GM13976 (cell line): ENCODE data around the gene HPDL.
"Not testable (repeated sequence)": the region's sequence is repeated elsewhere in the genome, so short reads cannot be mapped to it uniquely, and the experiment has no call there.

Experiments used
- DNase-seq: peaks from one replicate; pipeline ENCODE4 v3.0.0; 2012; ENCODE audit warnings: low spot score
- in situ Hi-C: fragments of 300-500 bp; cut with MboI; formaldehyde crosslinking; loops from one replicate; pipeline ENCODE4 v1.12.0; 2022; ENCODE audit warnings: low sequenced_read_pairs, mixed read lengths, inconsistent platforms; ENCODE audit not compliant: unreplicated experiment
- TF ChIP-seq, protein P1 (sequence below): IDR thresholded peaks from 2 replicates; pipeline ENCODE4 v1.5.1; 2012; ENCODE audit warnings: borderline replicate concordance, mild to moderate bottlenecking; ENCODE audit not compliant: insufficient read depth; ENCODE audit errors: extremely low read depth, missing control alignments, control extremely low read depth

Gene HPDL

DNA sequence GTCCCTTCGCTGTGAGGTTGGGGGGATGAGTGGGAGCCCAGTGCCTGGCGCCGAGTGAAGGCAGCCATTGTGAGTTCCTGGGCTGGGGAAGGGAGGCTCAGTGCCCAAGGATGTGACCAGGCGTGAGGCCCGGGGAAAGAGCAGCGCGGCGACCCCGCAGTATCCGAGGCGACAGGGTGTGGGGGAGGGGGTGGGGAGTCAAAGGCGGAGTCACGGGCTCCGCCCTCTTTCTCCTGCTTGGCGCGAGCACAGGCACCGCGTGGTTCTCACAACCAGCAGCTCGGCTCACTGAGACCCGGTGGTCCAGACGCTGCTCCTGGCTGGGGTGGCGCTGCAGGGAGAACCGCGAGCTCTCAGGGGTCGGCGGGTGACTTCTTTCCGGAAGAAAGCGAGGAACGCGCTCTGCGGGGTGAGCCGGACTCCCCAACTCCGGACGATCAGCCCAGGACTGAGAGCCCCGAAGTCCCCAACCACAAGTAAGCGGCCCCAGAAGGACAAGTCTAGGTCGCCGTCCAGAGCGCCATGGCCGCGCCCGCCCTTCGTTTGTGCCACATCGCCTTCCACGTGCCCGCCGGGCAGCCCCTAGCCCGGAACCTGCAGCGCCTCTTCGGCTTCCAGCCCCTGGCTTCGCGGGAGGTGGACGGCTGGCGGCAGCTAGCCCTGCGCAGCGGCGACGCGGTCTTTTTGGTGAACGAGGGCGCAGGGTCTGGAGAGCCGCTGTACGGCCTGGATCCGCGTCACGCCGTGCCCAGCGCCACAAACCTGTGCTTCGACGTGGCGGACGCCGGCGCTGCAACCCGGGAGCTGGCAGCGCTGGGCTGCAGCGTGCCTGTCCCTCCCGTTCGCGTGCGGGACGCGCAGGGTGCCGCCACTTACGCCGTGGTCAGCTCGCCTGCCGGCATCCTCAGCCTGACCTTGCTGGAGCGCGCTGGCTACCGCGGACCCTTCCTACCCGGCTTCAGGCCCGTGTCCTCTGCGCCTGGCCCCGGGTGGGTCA is at the start of gene HPDL:
HPDL (plus strand) TSS at position 269 of the 997 bp plus-strand sequence; CDS start at position 523, 254 bp downstream.
- DNase-seq, result peak; percentile 90
- TF ChIP-seq, protein P1, sequence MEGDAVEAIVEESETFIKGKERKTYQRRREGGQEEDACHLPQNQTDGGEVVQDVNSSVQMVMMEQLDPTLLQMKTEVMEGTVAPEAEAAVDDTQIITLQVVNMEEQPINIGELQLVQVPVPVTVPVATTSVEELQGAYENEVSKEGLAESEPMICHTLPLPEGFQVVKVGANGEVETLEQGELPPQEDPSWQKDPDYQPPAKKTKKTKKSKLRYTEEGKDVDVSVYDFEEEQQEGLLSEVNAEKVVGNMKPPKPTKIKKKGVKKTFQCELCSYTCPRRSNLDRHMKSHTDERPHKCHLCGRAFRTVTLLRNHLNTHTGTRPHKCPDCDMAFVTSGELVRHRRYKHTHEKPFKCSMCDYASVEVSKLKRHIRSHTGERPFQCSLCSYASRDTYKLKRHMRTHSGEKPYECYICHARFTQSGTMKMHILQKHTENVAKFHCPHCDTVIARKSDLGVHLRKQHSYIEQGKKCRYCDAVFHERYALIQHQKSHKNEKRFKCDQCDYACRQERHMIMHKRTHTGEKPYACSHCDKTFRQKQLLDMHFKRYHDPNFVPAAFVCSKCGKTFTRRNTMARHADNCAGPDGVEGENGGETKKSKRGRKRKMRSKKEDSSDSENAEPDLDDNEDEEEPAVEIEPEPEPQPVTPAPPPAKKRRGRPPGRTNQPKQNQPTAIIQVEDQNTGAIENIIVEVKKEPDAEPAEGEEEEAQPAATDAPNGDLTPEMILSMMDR, result no peak
- in situ Hi-C loops, result no loop called here

DNA sequence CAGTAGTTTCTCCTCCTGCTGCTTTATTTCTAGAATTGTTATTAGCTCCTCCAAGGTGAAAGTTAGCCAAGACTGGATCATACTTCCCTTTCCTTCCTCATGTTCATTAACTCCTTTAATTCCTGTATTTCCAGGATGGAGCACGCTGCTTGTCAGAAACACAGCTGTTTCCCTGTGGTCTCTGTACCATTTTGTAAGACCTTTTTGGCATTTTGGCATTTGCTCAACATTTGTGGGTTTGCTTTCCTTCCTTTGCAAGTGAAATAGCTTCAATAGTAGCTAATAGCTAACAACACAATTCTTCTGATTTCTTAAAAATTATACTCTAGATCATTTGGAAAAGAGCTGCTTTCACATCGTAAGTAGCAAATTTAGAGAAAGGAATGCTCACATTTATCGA is 44.3 kb upstream of the HPDL start:
- no peak for DNase-seq

DNA sequence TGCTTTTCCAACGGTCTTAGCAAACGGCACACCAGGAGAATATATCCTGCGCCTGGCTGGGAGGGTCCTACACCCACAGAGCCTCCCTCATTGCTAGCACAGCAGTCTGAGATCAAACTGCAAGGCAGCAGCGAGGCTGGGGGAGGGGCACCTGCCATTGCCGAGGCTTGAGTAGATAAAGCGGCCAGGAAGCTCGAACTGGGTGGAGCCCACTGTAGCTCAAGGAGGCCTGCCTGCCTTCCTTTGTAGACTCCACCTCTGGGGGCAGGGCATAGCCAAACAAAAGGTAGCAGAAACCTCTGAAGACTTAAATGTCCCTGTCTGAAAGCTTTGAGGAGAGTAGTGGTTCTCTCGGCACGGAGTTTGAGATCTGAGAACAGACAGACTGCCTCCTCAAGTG is 41.8 kb upstream of the HPDL start:
- DNase-seq, in situ Hi-C loops: not testable (repeated sequence)

More for the DNA sequence above, 44.3 kb upstream of the HPDL start:
- TF ChIP-seq, protein P1, result no peak
- in situ Hi-C loops, result no loop called here

DNA sequence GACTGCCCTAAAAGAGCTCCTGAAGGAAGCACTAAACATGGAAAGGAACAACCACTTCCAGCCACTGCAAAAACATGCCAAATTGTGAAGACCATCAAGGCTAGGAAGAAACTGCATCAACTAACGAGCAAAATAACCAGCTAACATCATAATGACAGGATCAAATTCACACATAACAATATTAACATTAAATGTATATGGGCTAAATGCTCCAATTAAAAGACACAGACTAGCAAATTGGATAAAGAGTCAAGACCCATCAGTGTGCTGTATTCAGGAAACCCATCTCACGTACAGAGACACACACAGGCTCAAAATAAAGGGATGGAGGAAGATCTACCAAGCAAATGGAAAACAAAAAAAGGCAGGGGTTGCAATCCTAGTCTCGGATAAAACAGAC is 40.2 kb upstream of the HPDL start:
- in situ Hi-C loops, DNase-seq: not testable (repeated sequence)

DNA sequence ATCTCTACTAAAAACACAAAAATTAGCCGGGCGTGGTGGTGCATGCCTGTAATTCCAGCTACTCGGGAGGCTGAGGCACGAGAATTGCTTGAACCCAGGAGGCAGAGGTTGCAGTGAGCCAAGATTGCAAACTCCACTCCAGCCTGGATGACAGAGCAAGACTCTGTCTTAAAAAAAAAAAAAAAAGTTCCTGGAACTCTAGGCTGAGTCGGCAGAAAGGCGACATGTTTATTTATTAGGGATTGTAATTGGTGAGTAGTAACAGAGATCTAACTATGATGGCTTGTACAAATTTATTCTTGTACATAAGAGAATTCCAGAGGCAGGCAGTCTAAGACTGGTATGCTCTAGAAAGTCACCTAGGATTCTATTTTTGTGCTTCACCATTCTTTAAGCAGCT is 35.7 kb upstream of the HPDL start:
- DNase-seq, in situ Hi-C loops: not testable (repeated sequence)

DNA sequence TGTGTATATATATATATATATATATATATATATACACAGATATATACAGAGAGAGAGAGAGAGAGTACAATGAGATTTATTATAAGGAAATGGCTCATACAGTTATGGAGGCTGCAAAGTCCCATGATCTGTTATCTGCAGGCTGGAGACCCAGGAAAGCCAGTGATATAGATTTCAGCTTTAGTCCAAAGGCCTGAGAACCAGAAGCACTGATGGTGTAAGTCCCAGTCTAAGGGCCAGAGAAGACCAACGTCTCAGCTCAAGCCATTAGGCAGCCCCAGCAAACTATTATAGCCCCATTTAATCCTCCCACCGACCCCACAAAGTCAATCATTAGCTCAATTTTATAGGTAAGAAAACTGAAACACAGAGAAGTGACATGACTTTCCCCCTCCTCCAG is 35.0 kb upstream of the HPDL start:
- TF ChIP-seq, protein P1, result no peak
- DNase-seq, result no peak
- in situ Hi-C loops, result no loop called here

DNA sequence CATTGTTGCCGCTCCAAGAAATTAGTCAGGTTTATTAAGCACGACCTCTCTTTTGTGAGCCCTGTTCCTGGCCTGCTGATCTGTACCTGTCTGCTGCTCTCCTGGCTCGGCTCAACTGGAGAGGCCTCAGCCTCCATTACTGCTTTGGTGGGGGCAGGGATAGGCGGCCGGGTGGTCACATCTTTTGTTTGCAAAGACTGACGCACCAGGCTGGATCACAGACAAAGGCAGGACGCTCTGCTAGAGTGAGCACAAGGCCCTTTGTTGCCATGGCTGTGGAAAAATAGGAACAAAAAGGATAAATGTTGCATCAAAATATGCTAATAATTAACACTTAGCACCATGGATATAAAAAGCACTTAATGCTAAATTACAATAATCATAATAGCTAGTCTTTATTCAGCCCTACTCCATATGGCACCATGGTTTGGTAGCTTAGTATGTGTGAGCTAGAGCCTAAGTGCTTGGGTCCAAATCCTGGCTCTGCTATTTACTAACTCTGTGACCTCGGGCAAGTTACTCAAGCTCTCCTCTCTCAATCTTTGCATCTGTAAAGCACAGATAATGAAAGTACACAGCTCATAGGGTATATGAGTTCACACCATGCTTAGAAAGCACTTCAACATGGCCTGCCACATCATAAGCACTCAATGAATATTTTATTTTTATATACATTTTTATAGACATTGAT is 28.9 kb upstream of the HPDL start:
- TF ChIP-seq, protein P1, result no peak
- in situ Hi-C loops, result loop anchor here (5.0 kb wide), 1 partner anchor 281 kb away; no protein-coding TSS in a partner anchor
- no peak for DNase-seq

DNA sequence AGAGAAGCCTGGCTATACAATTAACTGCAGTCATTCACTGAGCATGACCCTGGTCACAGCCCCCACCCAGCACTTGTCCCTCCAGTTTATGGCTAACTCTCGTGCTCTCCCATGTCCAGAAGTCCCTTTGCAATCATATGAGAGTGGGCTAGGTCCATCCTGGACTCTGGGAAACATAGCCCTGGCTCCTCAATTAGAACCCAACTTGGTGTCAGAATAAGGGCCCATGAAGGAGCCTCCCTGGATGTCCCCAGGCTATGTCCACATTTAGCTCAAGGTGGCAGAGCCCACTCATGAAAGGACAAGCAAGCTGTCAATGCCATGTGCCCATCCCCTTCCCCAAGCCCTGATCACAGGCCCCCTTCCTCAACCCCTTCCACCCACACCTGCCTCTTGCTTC is 27.4 kb upstream of the HPDL start:
- DNase-seq, result no peak
- in situ Hi-C loops, result loop anchor here (5.0 kb wide), 1 partner anchor 282 kb away; no protein-coding TSS in a partner anchor
- TF ChIP-seq, protein P1, result no peak
